ENCODE measurements around the gene LRCH4.

GRCh38 chr7:100540073-100540723 lies 45.7 kb downstream of the LRCH4 start:
- TF ChIP-seq CTCF (IDR thresholded peaks at IDR 0.05; ENCODE audit: low read depth, low read length, poor library complexity, severe bottlenecking) (no peak), EZH2phosphoT487 (IDR thresholded peaks at IDR 0.05; ENCODE audit: borderline replicate concordance, low read length) (no peak)
